Stomach (tissue), 4 donors: ENCODE data around the gene TGFB3.

Source experiments
- CTCF ChIP-seq, 7 experiments: fragments of 450-650 bp in 4 of 7; fragments of 200-600 bp in 3 of 7; sonication (generic) in 3 of 7; IDR thresholded peaks; one replicate each; pipeline ENCODE4 v1.5.1; 2016 to 2019; ENCODE audit warnings: antibody characterized with exemption in 7 of 7, control low read depth in 2 of 7, mild to moderate bottlenecking in 1 of 7
- EP300 ChIP-seq: sonication (generic); formaldehyde crosslinking; IDR thresholded peaks from one replicate; pipeline ENCODE4 v1.6.1; 2017; ENCODE audit warnings: antibody characterized with exemption

GRCh38 chr14:75934998-75935628 lies 46.7 kb downstream of the TGFB3 start:
- TF ChIP-seq CTCF (IDR thresholded peaks at IDR 0.05) (no peak), EP300 (no peak)
